K562 (cell line): ENCODE measurements around the gene HAUS3. TPM values are rescaled to one million over a fixed set of nuclear protein-coding genes. Genes with fewer than 3 reads are reported as not detected.
A peak's percentile ranks its signal among the peaks of the same experiment; 100 is the strongest.

Experiments used
- ATAC-seq: fragments of 200-7000 bp; cut with Tn5 transposase; 3 replicates; pipeline ENCODE4 v1.9.1; 2020; ENCODE audit warnings: moderate library complexity
- BruUV-seq: library from RNA; stranded (reverse); fragments of 400-500 nt; replicated peaks from 2 replicates; lab custom pipeline; 2021; lab: Mats Ljungman, UMichigan
- CTCF ChIA-PET: fragments of 300-600 bp; formaldehyde crosslinking; extraction: SDS; loops from one replicate; lab custom pipeline; 2021; ENCODE audit warnings: low intra/inter-chr PET ratio; lab: Yijun Ruan, JAX
- POLR2A ChIA-PET: fragments of 300-600, 350-650 bp; sonication (Branson Sonifier 250); formaldehyde crosslinking; extraction: SDS; loops from one replicate; lab custom pipeline; 2021; ENCODE audit warnings: antibody characterized with exemption, inconsistent platforms; lab: Yijun Ruan, JAX
- DNase-seq, 4 experiments: peaks; one replicate each; pipeline versions ENCODE4 v3.0.0 to v3.0.0-alpha.2; 2011 to 2018; ENCODE audit warnings: low spot score in 3 of 4, mixed read lengths in 3 of 4; ENCODE audit errors: extremely low read depth in 1 of 4
- FAIRE-seq: peaks from 2 replicates; lab custom pipeline; 2011; peaks lifted over from hg19 to GRCh38; lab: Jason Lieb, UNC
- H2AFZ ChIP-seq: 2 replicates; pipeline ENCODE4 v1.6.0; 2011; ENCODE audit warnings: low read depth, low read length, control low read depth, inconsistent platforms
- H3K27ac ChIP-seq: fragments of 200-600 bp; 3 replicates; pipeline ENCODE4 v1.8.0; 2011; ENCODE audit warnings: low read depth, mild to moderate bottlenecking, control low read depth, inconsistent platforms, low read length, moderate library complexity, mixed read lengths; ENCODE audit errors: extremely low read depth
- H3K27me3 ChIP-seq, 2 experiments: fragments of 300-600 bp in 1 of 2; 2 replicates in 1 of 2; 3 replicates in 1 of 2; pipeline versions ENCODE4 v1.6.0 to v1.8.0; 2011; ENCODE audit warnings: inconsistent platforms in 2 of 2, low read length in 2 of 2, mild to moderate bottlenecking in 1 of 2, mixed read lengths in 1 of 2, moderate library complexity in 1 of 2; ENCODE audit not compliant: control insufficient read depth in 2 of 2, insufficient read depth in 2 of 2
- H3K36me3 ChIP-seq: fragments of 300-600 bp; 3 replicates; pipeline ENCODE4 v1.8.0; 2011; ENCODE audit warnings: mild to moderate bottlenecking, low read length, inconsistent platforms; ENCODE audit not compliant: control insufficient read depth, insufficient read depth
- H3K4me1 ChIP-seq, 2 experiments: fragments of 200-600 bp in 1 of 2; replicated peaks in 1 of 2; 2 replicates in 1 of 2; 3 replicates in 1 of 2; pipeline versions ENCODE4 v1.5.1 to v1.8.0; 2011; ENCODE audit warnings: inconsistent platforms in 2 of 2, low read length in 2 of 2, mild to moderate bottlenecking in 1 of 2, mixed read lengths in 1 of 2, moderate library complexity in 1 of 2; ENCODE audit not compliant: control insufficient read depth in 2 of 2, insufficient read depth in 2 of 2
- H3K4me2 ChIP-seq: 2 replicates; pipeline ENCODE4 v1.6.1; 2011; ENCODE audit warnings: low read length, control low read depth, inconsistent platforms, mixed read lengths; ENCODE audit not compliant: insufficient read depth
- H3K4me3 ChIP-seq: fragments of 200-600 bp; sonication (generic), shearing (Covaris generic); 2 replicates; pipeline ENCODE4 v1.5.1; 2016; ENCODE audit warnings: control low read depth, inconsistent platforms
- H3K79me2 ChIP-seq: fragments of 200-600 bp; 3 replicates; pipeline ENCODE4 v1.8.0; 2011; ENCODE audit warnings: low read length, inconsistent platforms; ENCODE audit not compliant: control insufficient read depth, insufficient read depth
- H3K9ac ChIP-seq, 2 experiments: 2 replicates each; pipeline versions ENCODE4 v1.6.0 to v1.6.1; 2011; ENCODE audit warnings: low read depth in 2 of 2, low read length in 2 of 2, control low read depth in 1 of 2, inconsistent platforms in 1 of 2, mild to moderate bottlenecking in 1 of 2, mixed read lengths in 1 of 2; ENCODE audit not compliant: insufficient read depth in 1 of 2
- H3K9me1 ChIP-seq: one replicate; pipeline ENCODE4 v1.6.0; 2011; ENCODE audit warnings: inconsistent platforms, mild to moderate bottlenecking, low read length, moderate library complexity; ENCODE audit not compliant: control insufficient read depth, insufficient read depth
- H3K9me3 ChIP-seq: replicated peaks from 2 replicates; pipeline ENCODE4 v1.5.1; 2011; ENCODE audit warnings: low read depth, low read length, inconsistent platforms; ENCODE audit not compliant: control insufficient read depth, insufficient read depth
- H4K20me1 ChIP-seq: replicated peaks from 2 replicates; pipeline ENCODE4 v1.6.1; 2011; ENCODE audit warnings: low read length, inconsistent platforms, mixed read lengths; ENCODE audit not compliant: control insufficient read depth, insufficient read depth
- BRCA1 ChIP-seq, 2 experiments: fragments of 450-650 bp in 1 of 2; sonication (generic) in 1 of 2; formaldehyde crosslinking in 1 of 2; IDR thresholded peaks; 2 replicates each; pipeline versions ENCODE4 v1.5.0 to v1.6.1; 2017 to 2020; ENCODE audit warnings: mild to moderate bottlenecking in 1 of 2, missing genetic modification reagents in 1 of 2
- CEBPB ChIP-seq: fragments of 450-650 bp; IDR thresholded peaks from 2 replicates; pipeline ENCODE4 v1.6.1; 2016; ENCODE audit warnings: missing genetic modification characterization, missing compliant biosample characterization
- HNRNPH1 ChIP-seq: fragments of 200-400 bp; formaldehyde crosslinking; optimal IDR thresholded peaks from 2 replicates; pipeline ENCODE3; 2017; ENCODE audit warnings: low read depth, mild to moderate bottlenecking, low read length, moderate library complexity
- POLR2AphosphoS2 ChIP-seq: IDR thresholded peaks from 2 replicates; pipeline ENCODE4 v1.6.1; 2012; ENCODE audit warnings: low read length, improper control_type of control experiment
- RBFOX2 ChIP-seq: fragments of 200-400 bp; formaldehyde crosslinking; IDR thresholded peaks from 2 replicates; pipeline ENCODE4 v1.6.1; 2017; ENCODE audit warnings: low read depth, mild to moderate bottlenecking, low read length, moderate library complexity
- SLC30A9 ChIP-seq: fragments of 250-450 bp; sonication (Bioruptor Pico); IDR thresholded peaks from 2 replicates; pipeline ENCODE4 v1.8.0; 2022; ENCODE audit warnings: mild to moderate bottlenecking, moderate library complexity
- TEAD2 ChIP-seq: fragments of 450-650 bp; IDR thresholded peaks from 2 replicates; pipeline ENCODE4 v1.6.1; 2016; ENCODE audit warnings: missing genetic modification characterization, control low read depth, missing compliant biosample characterization
- VEZF1 ChIP-seq: fragments of 200-800 bp; sonication (Bioruptor generic); IDR thresholded peaks from 2 replicates; pipeline ENCODE4 v1.6.1; 2017; ENCODE audit warnings: missing genetic modification characterization, missing compliant biosample characterization
- ZNF217 ChIP-seq: sonication (generic); formaldehyde crosslinking; IDR thresholded peaks from 2 replicates; pipeline ENCODE4 v1.8.0; 2022; ENCODE audit warnings: mild to moderate bottlenecking, missing genetic modification reagents
- ZNF23 ChIP-seq: fragments of 250-450 bp; sonication (Bioruptor Pico); IDR thresholded peaks from 2 replicates; pipeline ENCODE4 v1.4.0; 2020; ENCODE audit warnings: mild to moderate bottlenecking
- ZNF316 ChIP-seq: fragments of 450-650 bp; IDR thresholded peaks from 2 replicates; pipeline ENCODE4 v1.6.1; 2016
- ZNF511 ChIP-seq: sonication (generic); formaldehyde crosslinking; IDR thresholded peaks from 2 replicates; pipeline ENCODE4 v1.8.0; 2022; ENCODE audit warnings: mild to moderate bottlenecking, missing genetic modification reagents
- ZNF655 ChIP-seq: fragments of 250-450 bp; sonication (Bioruptor Pico); IDR thresholded peaks from 2 replicates; pipeline ENCODE4 v1.5.0; 2021
- ZNF75A ChIP-seq: fragments of 450-650 bp; formaldehyde crosslinking; IDR thresholded peaks from 2 replicates; pipeline ENCODE4 v1.4.0; 2020; ENCODE audit warnings: mild to moderate bottlenecking
- WGBS: fragments of 100-300 bp; shearing (Covaris generic); methylation state at CpG from one replicate; pipeline ENCODE4 v1.1.6; 2016; ENCODE audit warnings: low coverage, mixed read lengths; ENCODE audit not compliant: insufficient coverage; ENCODE audit errors: missing lambda C conversion rate; 5-methylcytosine and 5-hydroxymethylcytosine counted together
- in situ Hi-C: fragments of 300-500 bp; cut with MboI; formaldehyde crosslinking; loops from 4 replicates; pipeline ENCODE4 v1.15.0; 2018; ENCODE audit warnings: inconsistent platforms, mixed read lengths
- intact Hi-C: fragments of 100-400 bp; cut with micrococcal nuclease; formaldehyde crosslinking; loops from 2 replicates; pipeline ENCODE4 v1.14.2; 2022
- polyA plus RNA-seq, 8 experiments: library from polyadenylated mRNA; depleted of rRNA in 4 of 8; stranded (reverse) in 5 of 8; unstranded in 3 of 8; fragments of >200 nt; fragmentation: Nextera tagmentation in 2 of 8; fragmentation: Illumina TruSeq in 1 of 8; extraction: Ambion mirVana in 2 of 8; extraction: Trizol in 1 of 8; gene quantifications; 2 replicates each; pipeline versions ENCODE4 v1.2.1 to v1.2.3, GENCODE V29; 2011 to 2014; ENCODE audit warnings: inconsistent platforms in 1 of 8, missing spikeins in 1 of 8
- total RNA-seq, 7 experiments: library from RNA; depleted of rRNA in 6 of 7; stranded (reverse); fragments of >200 nt in 6 of 7; fragmentation: Illumina TruSeq in 2 of 7; extraction: Trizol in 2 of 7; gene quantifications; 2 replicates each; pipeline versions ENCODE4 v1.2.1 to v1.2.3, GENCODE V29; 2011 to 2021; ENCODE audit warnings: low replicate concordance in 1 of 7
- TF ChIP-seq, protein P1 (sequence below): fragments of 250-450 bp; sonication (Bioruptor Pico); IDR thresholded peaks from 2 replicates; pipeline ENCODE4 v1.4.0; 2020; ENCODE audit warnings: mild to moderate bottlenecking, moderate library complexity, borderline replicate concordance

The HAUS3 gene
- total and polyA plus RNA-seq, 9 of the 15 experiments (the other 6 are each of a cell fraction or from before 2014, with no cell fraction given) = 8.9 to 25.7 (median 21.5) TPM

DNA sequence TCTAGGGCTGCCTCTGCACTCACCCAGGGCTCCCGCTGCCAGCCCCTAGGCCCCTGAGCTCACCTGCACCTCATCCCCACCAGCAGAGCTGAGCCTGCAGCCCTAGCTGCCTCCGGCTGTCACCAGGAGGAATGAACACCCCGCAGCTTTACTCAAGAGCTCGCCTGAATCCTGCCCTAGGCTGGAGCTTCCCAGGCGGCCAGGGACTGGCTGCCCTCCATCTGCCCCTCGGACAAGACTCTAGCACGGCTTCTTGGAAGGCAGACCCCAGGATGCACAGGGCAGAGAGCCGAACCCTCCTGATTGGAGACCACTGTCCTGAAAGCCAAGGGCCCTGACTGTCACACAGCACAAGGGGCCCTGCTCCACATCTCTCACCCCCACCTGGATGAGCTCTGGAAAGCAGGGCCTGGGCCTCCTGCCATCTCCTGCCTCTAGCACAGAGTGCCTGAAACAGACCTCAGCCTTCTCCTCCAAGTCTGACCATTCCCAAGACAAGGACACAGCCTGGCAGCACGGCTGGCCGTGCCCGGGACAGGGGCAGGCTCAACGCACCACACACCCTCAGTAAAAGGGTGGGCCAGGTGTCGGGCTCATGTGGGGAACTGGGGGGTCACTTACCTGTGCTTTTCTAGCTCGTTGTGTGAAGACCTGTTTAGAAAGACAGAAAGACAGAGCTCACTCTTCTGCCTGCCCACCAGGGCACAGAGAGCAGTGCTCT lies 15.6 kb upstream of the HAUS3 start:
- Histone ChIP-seq H3K4me2 (no peak overlapping the region), H3K4me1 (peaks cover 6 to 74% of the 10 kb centered on the region in 2 experiments; a peak in 4 of 5 replicates), H3K9me1 (no peaks in the 10 kb centered on the region)
- no peak for DNase-seq
- CTCF ChIA-PET = no interaction called here
- ATAC-seq = no peak
- TF ChIP-seq SLC30A9 (CRISPR knock-in tag) (no peak), POLR2AphosphoS2 (no peak), ZNF75A (CRISPR knock-in tag) (no peak), VEZF1 (CRISPR knock-in tag) (no peak), ZNF655 (no peak), ZNF217 (no peak), TEAD2 (tag) (no peak), ZNF316 (no peak), ZNF511 (CRISPR knock-in tag) (no peak), ZNF23 (CRISPR knock-in tag) (no peak), CEBPB (tag) (no peak), BRCA1 (IDR thresholded peaks at IDR 0.05) (no peak), BRCA1 (CRISPR knock-in tag; IDR thresholded peaks at IDR 0.05) (no peak), HNRNPH1 (no peak), RBFOX2 (no peak)
- TF ChIP-seq, protein P1, sequence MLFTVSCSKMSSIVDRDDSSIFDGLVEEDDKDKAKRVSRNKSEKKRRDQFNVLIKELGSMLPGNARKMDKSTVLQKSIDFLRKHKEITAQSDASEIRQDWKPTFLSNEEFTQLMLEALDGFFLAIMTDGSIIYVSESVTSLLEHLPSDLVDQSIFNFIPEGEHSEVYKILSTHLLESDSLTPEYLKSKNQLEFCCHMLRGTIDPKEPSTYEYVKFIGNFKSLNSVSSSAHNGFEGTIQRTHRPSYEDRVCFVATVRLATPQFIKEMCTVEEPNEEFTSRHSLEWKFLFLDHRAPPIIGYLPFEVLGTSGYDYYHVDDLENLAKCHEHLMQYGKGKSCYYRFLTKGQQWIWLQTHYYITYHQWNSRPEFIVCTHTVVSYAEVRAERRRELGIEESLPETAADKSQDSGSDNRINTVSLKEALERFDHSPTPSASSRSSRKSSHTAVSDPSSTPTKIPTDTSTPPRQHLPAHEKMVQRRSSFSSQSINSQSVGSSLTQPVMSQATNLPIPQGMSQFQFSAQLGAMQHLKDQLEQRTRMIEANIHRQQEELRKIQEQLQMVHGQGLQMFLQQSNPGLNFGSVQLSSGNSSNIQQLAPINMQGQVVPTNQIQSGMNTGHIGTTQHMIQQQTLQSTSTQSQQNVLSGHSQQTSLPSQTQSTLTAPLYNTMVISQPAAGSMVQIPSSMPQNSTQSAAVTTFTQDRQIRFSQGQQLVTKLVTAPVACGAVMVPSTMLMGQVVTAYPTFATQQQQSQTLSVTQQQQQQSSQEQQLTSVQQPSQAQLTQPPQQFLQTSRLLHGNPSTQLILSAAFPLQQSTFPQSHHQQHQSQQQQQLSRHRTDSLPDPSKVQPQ (CRISPR knock-in tag) = no peak
- TF ChIP-seq, all 486 proteins: peak for 0
- no peak overlapping the region for H2AFZ ChIP-seq
- peak overlapping the region in 1 of 2 experiments; percentile 85; a peak in 2 of 4 replicates for H3K9ac ChIP-seq
- no peak for FAIRE-seq
- no TSS peak for BruUV-seq
- no peaks in the 10 kb centered on the region for H3K9me3 ChIP-seq
- intact Hi-C loops = no loop called here
- no peaks in the 10 kb centered on the region for H4K20me1 ChIP-seq
- 66% methylated on average over 14 of the region's 14 CpGs for WGBS
- no peak overlapping the region for H3K4me3 ChIP-seq
- in situ Hi-C loops = no loop called here
- no peaks in the 10 kb centered on the region for H3K36me3 ChIP-seq
- H3K79me2 ChIP-seq = peaks cover 5% of the 10 kb centered on the region; the same call in 1 of the 3 replicates
- H3K27me3 ChIP-seq = no peaks in the 10 kb centered on the region
- POLR2A ChIA-PET = interaction anchor here (0.6 to 2.3 kb wide), 10 partner anchors 9 to 212 kb away, joined by 3 to 10 read pairs (median 4); partner anchors contain the start of gene RNF4
- H3K27ac ChIP-seq = no peak overlapping the region
